NB4 (cell line): Measurements from ENCODE around the gene PPIA.

Experiments used
- POLR2A ChIP-seq: IDR thresholded peaks from 2 replicates; pipeline ENCODE4 v1.6.1; 2011; ENCODE audit warnings: mild to moderate bottlenecking; ENCODE audit not compliant: insufficient read length; ENCODE audit errors: extremely low read depth
- TF ChIP-seq, protein P1 (sequence below): IDR thresholded peaks from one replicate; pipeline ENCODE4 v1.5.1; 2012; ENCODE audit warnings: low read depth, low read length
- TF ChIP-seq, protein P2 (sequence below): IDR thresholded peaks from 2 replicates; pipeline ENCODE4 v1.6.1; 2011; ENCODE audit warnings: low read depth, low read length

- TF ChIP-seq, protein P1, sequence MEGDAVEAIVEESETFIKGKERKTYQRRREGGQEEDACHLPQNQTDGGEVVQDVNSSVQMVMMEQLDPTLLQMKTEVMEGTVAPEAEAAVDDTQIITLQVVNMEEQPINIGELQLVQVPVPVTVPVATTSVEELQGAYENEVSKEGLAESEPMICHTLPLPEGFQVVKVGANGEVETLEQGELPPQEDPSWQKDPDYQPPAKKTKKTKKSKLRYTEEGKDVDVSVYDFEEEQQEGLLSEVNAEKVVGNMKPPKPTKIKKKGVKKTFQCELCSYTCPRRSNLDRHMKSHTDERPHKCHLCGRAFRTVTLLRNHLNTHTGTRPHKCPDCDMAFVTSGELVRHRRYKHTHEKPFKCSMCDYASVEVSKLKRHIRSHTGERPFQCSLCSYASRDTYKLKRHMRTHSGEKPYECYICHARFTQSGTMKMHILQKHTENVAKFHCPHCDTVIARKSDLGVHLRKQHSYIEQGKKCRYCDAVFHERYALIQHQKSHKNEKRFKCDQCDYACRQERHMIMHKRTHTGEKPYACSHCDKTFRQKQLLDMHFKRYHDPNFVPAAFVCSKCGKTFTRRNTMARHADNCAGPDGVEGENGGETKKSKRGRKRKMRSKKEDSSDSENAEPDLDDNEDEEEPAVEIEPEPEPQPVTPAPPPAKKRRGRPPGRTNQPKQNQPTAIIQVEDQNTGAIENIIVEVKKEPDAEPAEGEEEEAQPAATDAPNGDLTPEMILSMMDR, result no peak
- peak; percentile 95 for TF ChIP-seq POLR2A
- TF ChIP-seq, protein P2, sequence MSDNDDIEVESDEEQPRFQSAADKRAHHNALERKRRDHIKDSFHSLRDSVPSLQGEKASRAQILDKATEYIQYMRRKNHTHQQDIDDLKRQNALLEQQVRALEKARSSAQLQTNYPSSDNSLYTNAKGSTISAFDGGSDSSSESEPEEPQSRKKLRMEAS, result peak; percentile 53
Observed at GRCh38 chr7:44847920-44848634, 51.6 kb downstream of the PPIA start, which contains the start of gene H2AZ2.
